ENCODE data around the gene MCM9.

Gene MCM9

DNA sequence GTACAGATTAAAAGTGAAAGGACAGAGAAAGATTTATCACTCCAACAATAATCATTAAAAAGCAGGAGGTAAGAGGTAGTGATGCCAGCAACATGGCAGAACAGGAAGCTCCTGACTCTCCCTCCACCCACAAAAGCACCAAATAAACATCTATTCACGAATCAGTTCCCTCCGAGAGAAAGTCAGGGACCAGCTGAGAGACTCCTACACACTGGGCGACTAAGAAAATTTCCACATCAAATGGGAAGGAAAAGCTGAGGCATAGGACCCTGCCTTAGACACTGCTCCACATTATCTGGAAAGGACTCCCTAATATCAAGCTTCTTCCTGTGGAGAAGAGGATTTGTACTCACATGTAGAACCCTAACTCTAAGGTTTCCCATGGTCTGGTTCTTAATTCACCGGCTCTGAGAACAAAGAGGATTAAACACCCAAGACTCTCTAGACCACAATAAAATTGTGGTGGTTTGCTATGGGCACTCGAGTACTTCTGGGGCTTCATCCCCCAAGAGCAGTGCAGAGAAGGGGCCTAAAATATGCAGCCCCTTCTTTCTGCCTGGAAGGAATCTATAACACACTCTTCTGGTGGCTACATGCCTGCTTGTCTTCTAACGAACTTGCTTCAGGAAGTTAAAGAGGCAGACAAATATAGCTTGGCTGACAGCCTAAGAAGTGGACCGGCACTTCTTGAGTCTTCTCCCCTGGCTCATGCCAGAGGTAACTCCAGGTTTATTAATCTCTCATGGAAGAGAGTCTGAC lies 70.4 kb downstream of the MCM9 start:
- TF ChIP-seq, protein P1, sequence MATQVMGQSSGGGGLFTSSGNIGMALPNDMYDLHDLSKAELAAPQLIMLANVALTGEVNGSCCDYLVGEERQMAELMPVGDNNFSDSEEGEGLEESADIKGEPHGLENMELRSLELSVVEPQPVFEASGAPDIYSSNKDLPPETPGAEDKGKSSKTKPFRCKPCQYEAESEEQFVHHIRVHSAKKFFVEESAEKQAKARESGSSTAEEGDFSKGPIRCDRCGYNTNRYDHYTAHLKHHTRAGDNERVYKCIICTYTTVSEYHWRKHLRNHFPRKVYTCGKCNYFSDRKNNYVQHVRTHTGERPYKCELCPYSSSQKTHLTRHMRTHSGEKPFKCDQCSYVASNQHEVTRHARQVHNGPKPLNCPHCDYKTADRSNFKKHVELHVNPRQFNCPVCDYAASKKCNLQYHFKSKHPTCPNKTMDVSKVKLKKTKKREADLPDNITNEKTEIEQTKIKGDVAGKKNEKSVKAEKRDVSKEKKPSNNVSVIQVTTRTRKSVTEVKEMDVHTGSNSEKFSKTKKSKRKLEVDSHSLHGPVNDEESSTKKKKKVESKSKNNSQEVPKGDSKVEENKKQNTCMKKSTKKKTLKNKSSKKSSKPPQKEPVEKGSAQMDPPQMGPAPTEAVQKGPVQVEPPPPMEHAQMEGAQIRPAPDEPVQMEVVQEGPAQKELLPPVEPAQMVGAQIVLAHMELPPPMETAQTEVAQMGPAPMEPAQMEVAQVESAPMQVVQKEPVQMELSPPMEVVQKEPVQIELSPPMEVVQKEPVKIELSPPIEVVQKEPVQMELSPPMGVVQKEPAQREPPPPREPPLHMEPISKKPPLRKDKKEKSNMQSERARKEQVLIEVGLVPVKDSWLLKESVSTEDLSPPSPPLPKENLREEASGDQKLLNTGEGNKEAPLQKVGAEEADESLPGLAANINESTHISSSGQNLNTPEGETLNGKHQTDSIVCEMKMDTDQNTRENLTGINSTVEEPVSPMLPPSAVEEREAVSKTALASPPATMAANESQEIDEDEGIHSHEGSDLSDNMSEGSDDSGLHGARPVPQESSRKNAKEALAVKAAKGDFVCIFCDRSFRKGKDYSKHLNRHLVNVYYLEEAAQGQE (IDR thresholded peaks at IDR 0.05; ENCODE audit: insufficient read depth in 1 of 2, low read depth in 2 of 2, low read length in 2 of 2), result no peak
- TF ChIP-seq SIN3A (IDR thresholded peaks at IDR 0.05; ENCODE audit: borderline replicate concordance, insufficient read depth, low read length), result no peak
- TF ChIP-seq POLR2AphosphoS5 (IDR thresholded peaks at IDR 0.05; ENCODE audit: low read depth, low read length), result no peak
- no peak for TF ChIP-seq TAF1 (IDR thresholded peaks at IDR 0.05; ENCODE audit: borderline replicate concordance, insufficient read depth, low read length)
- TF ChIP-seq FOXP2 (optimal IDR thresholded peaks at IDR 0.05; ENCODE audit: borderline replicate concordance, extremely low read depth, extremely low read length, insufficient read depth), result no peak

DNA sequence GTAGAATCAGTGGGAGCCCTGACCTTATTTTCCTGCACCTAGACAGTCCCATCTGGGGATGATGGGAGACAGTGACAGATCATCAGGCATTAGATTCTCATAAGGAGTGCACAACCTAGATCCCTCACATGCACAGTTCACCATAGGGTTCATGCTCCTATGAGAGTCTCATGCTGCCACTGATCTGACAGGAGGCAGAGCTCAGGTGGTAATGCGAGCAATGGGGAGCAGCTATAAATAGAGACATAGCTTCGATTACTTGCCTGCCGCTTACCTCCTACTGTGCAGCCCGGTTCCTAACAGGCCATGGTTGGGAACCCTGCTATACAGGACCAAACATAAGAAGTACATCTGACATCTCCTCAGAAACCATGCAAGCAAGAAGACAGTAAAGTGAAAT lies 72.5 kb downstream of the MCM9 start:
- TF ChIP-seq POLR2AphosphoS5 (IDR thresholded peaks at IDR 0.05; ENCODE audit: low read depth, low read length), result no peak
- no peak for TF ChIP-seq SIN3A (IDR thresholded peaks at IDR 0.05; ENCODE audit: borderline replicate concordance, insufficient read depth, low read length)

DNA sequence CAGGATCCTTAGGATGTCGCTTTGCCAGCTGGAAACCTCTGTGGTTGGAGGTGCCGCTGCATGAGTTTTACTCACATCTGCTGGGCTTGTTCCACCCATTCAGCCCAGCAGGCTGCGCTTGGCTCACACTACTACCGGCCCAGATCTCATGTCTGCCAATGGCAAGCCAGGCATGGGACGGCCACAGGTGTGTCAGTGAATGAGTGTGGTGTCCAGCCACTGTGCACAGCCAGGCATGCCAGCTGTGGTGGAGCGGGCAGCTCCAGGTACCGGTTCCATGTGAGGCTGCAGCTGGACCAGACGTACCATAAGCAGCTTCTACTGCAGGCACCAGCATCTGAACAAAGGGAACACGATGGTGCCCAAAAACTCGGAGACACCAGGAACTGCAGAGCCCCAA lies 74.1 kb downstream of the MCM9 start:
- TF ChIP-seq, protein P1 (IDR thresholded peaks at IDR 0.05; ENCODE audit: insufficient read depth in 1 of 2, low read depth in 2 of 2, low read length in 2 of 2), result no peak
- TF ChIP-seq SIN3A (IDR thresholded peaks at IDR 0.05; ENCODE audit: borderline replicate concordance, insufficient read depth, low read length), result no peak
- TF ChIP-seq POLR2AphosphoS5 (IDR thresholded peaks at IDR 0.05; ENCODE audit: low read depth, low read length), result no peak
- TF ChIP-seq TAF1 (IDR thresholded peaks at IDR 0.05; ENCODE audit: borderline replicate concordance, insufficient read depth, low read length), result no peak
- TF ChIP-seq FOXP2 (optimal IDR thresholded peaks at IDR 0.05; ENCODE audit: borderline replicate concordance, extremely low read depth, extremely low read length, insufficient read depth), result no peak

DNA sequence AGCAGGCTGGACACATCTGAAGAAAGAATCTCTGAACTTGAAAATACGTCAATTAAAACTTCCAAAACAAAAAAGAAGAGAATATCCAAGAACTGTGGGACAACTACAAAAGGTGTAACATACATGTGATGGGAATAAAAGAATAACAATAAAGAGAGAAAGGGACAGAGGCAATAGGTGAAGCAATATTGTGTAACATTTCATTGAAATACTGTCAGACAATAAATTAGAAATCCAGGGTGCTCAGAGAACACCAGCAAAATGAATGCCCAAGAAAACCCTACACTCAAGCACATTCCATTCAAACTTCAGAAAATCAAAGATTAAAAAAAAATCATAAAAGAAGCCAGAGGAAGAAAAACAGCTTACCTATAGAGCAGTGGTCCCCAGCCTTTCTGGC lies 74.6 kb downstream of the MCM9 start:
- TF ChIP-seq TAF1 (IDR thresholded peaks at IDR 0.05; ENCODE audit: borderline replicate concordance, insufficient read depth, low read length) (no peak), POLR2AphosphoS5 (IDR thresholded peaks at IDR 0.05; ENCODE audit: low read depth, low read length) (no peak), SIN3A (IDR thresholded peaks at IDR 0.05; ENCODE audit: borderline replicate concordance, insufficient read depth, low read length) (no peak), FOXP2 (optimal IDR thresholded peaks at IDR 0.05; ENCODE audit: borderline replicate concordance, extremely low read depth, extremely low read length, insufficient read depth) (no peak)
- TF ChIP-seq, protein P1 (IDR thresholded peaks at IDR 0.05; ENCODE audit: insufficient read depth in 1 of 2, low read depth in 2 of 2, low read length in 2 of 2), result no peak

DNA sequence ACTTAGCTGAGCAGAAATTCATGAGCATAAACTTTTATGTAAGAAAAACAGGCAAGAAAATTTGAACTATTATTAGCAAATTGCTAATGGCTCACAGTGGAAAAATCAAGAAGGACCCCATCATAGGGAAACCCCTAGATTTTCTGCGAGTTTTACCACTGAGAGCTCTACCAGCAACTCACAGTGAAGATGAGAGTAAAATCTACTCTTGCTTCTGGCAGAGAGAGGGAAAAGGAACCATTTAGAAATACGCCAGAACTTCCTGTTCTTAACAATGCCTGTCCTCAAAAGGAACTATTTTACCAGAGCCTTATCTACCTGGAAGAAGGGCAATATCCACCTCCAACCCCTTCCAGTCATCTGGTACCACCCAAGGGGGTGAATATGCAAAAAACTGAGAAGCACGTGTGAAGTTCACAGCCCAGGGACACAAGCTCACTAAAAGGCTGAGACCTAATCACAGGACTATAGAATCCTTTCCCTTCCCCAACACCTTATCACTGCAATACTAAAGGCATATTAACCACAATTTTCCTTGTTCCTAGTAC lies 75.4 kb downstream of the MCM9 start:
- TF ChIP-seq FOXP2 (optimal IDR thresholded peaks at IDR 0.05; ENCODE audit: borderline replicate concordance, extremely low read depth, extremely low read length, insufficient read depth), result no peak
- TF ChIP-seq POLR2AphosphoS5 (IDR thresholded peaks at IDR 0.05; ENCODE audit: low read depth, low read length), result no peak
- no peak for TF ChIP-seq TAF1 (IDR thresholded peaks at IDR 0.05; ENCODE audit: borderline replicate concordance, insufficient read depth, low read length)
- TF ChIP-seq, protein P1 (IDR thresholded peaks at IDR 0.05; ENCODE audit: insufficient read depth in 1 of 2, low read depth in 2 of 2, low read length in 2 of 2), result no peak
- TF ChIP-seq SIN3A (IDR thresholded peaks at IDR 0.05; ENCODE audit: borderline replicate concordance, insufficient read depth, low read length), result no peak
